ENCODE measurements around the gene FNDC1.

Gene FNDC1

GRCh38 chr6:159305159-159305558 is 136.0 kb downstream of the FNDC1 start:
- DNase-seq (ENCODE audit: low read depth in 1 of 2, low spot score in 1 of 2), result no peak

- no peak for DNase-seq (ENCODE audit: low read depth in 1 of 2, low spot score in 1 of 2)
Observed at GRCh38 chr6:159305804-159306537, 136.8 kb downstream of the FNDC1 start.

GRCh38 chr6:159307246-159307790 is 138.1 kb downstream of the FNDC1 start:
- no peak for DNase-seq (ENCODE audit: low read depth in 1 of 2, low spot score in 1 of 2)

GRCh38 chr6:159308198-159308597 is 139.0 kb downstream of the FNDC1 start:
- no peak for DNase-seq (ENCODE audit: low read depth in 1 of 2, low spot score in 1 of 2)

GRCh38 chr6:159309723-159310122 is 140.5 kb downstream of the FNDC1 start:
- DNase-seq (ENCODE audit: low read depth in 1 of 2, low spot score in 1 of 2), result no peak

GRCh38 chr6:159311618-159312017 is 142.4 kb downstream of the FNDC1 start:
- DNase-seq (ENCODE audit: low read depth in 1 of 2, low spot score in 1 of 2), result no peak

- DNase-seq (ENCODE audit: low read depth in 1 of 2, low spot score in 1 of 2), result no peak
Observed at GRCh38 chr6:159312206-159312605, 143.0 kb downstream of the FNDC1 start.

GRCh38 chr6:159313018-159313417 is 143.8 kb downstream of the FNDC1 start:
- no peak for DNase-seq (ENCODE audit: low read depth in 1 of 2, low spot score in 1 of 2)

GRCh38 chr6:159315562-159315961 is 146.4 kb downstream of the FNDC1 start:
- DNase-seq (ENCODE audit: low read depth in 1 of 2, low spot score in 1 of 2), result no peak

GRCh38 chr6:159317430-159317829 is 148.2 kb downstream of the FNDC1 start:
- no peak for DNase-seq (ENCODE audit: low read depth in 1 of 2, low spot score in 1 of 2)

- DNase-seq (ENCODE audit: low read depth in 1 of 2, low spot score in 1 of 2), result no peak
Observed at GRCh38 chr6:159321267-159321666, 152.1 kb downstream of the FNDC1 start.
